Measurements from ENCODE around the gene IVNS1ABP. TPM values are rescaled to one million over a fixed set of nuclear protein-coding genes. Genes with fewer than 3 reads are reported as not detected.
A peak's percentile ranks its signal among the peaks of the same experiment; 100 is the strongest.
"Not testable (repeated sequence)": the region's sequence is repeated elsewhere in the genome, so short reads cannot be mapped to it uniquely, and the experiment has no call there.

Gene IVNS1ABP
- 373 TPM for total RNA-seq
- polyA plus RNA-seq: 10 to 100 TPM; 66.9 to 95.2 (median 79.9) TPM

GRCh38 chr1:185317034-185317885 lies at the start of gene IVNS1ABP:
Gene IVNS1ABP (minus strand): TSS chr1:185317243. CDS start chr1:185309493, 7,750 bp downstream.
- Histone ChIP-seq H3K4me1 (ENCODE audit: control insufficient read depth, insufficient read depth, low read length, poor library complexity, severe bottlenecking) (peaks cover 41% of the 10 kb centered on the region), H3K9me3 (ENCODE audit: control insufficient read depth in 2 of 2, low read length in 2 of 2) (no peaks in the 10 kb centered on the region), H3K4me3 (ENCODE audit: low read depth, low read length) (peak within 1 kb of the TSS; percentile 100), H3K27ac (ENCODE audit: insufficient read depth, low read length, poor library complexity, severe bottlenecking) (peak within 1 kb of the TSS; percentile 99), H3K27me3 (ENCODE audit: control insufficient read depth, insufficient read depth, low read length) (no peaks in the 10 kb centered on the region), H3K36me3 (ENCODE audit: control insufficient read depth, insufficient read depth, low read length) (no peaks in the 10 kb centered on the region)
- DNase-seq (peak; percentile 92 to 97 (median 96)), ATAC-seq (ENCODE audit: low read depth in 2 of 2) (peak; percentile 77 to 80)
- Mint-ChIP-seq H3K27me3 (no peaks in the 10 kb centered on the region), H3K4me3 (peak within 1 kb of the TSS; percentile 95 to 98 (median 97)), H3K9me3 (peaks cover 0 to 2% (median 0%) of the 10 kb centered on the region in 7 donors), H3K36me3 (no peaks in the 10 kb centered on the region), H3K4me1 (peaks cover 23 to 59% (median 39%) of the 10 kb centered on the region in 4 donors), H3K27ac (peak within 1 kb of the TSS; percentile 99 to 100 (median 99))

GRCh38 chr1:185365951-185366350 lies 48.9 kb upstream of the IVNS1ABP start:
- Histone ChIP-seq H3K36me3 (ENCODE audit: control insufficient read depth, insufficient read depth, low read length) (no peaks in the 10 kb centered on the region), H3K27me3 (ENCODE audit: control insufficient read depth, insufficient read depth, low read length) (peaks cover 3% of the 10 kb centered on the region), H3K9me3 (ENCODE audit: control insufficient read depth in 2 of 2, low read length in 2 of 2) (peaks cover 8% of the 10 kb centered on the region in 2 experiments), H3K4me1 (ENCODE audit: control insufficient read depth, insufficient read depth, low read length, poor library complexity, severe bottlenecking) (no peaks in the 10 kb centered on the region), H3K4me3 (ENCODE audit: low read depth, low read length) (no peak overlapping the region), H3K27ac (ENCODE audit: insufficient read depth, low read length, poor library complexity, severe bottlenecking) (no peak overlapping the region)
- Mint-ChIP-seq H3K4me1 (peaks cover 0 to 5% (median 4%) of the 10 kb centered on the region in 4 donors), H3K9me3 (peaks cover 0 to 18% (median 9%) of the 10 kb centered on the region in 7 donors), H3K27me3 (no peaks in the 10 kb centered on the region), H3K27ac (no peak overlapping the region), H3K36me3 (no peaks in the 10 kb centered on the region), H3K4me3 (no peak overlapping the region)
- no peak for DNase-seq
- ATAC-seq (ENCODE audit: low read depth in 2 of 2): no peak

DNA sequence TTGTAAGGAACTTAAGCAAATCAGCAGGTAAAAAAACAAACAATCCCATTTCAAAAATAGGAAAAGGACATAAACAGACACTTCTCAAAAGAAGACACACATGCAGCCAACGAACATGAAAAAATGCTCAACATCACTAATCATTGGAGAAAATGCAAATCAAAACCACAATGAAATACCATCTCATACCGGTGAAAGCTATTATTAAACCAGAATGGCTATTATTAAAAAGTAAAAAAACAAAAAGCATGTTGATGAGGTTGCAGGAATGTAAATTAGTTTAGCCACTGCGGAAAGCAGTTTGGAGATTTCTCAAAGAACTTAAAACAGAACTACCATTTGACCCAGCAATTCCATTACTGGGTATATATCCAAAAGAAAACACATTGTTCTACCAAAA lies 47.5 kb upstream of the IVNS1ABP start:
- H3K4me3 Mint-ChIP-seq; H3K36me3 Mint-ChIP-seq; ATAC-seq (ENCODE audit: low read depth in 2 of 2); H3K36me3 ChIP-seq (ENCODE audit: control insufficient read depth, insufficient read depth, low read length); H3K27ac ChIP-seq (ENCODE audit: insufficient read depth, low read length, poor library complexity, severe bottlenecking); H3K27ac Mint-ChIP-seq; H3K27me3 Mint-ChIP-seq; H3K4me3 ChIP-seq (ENCODE audit: low read depth, low read length); H3K27me3 ChIP-seq (ENCODE audit: control insufficient read depth, insufficient read depth, low read length); H3K9me3 ChIP-seq (ENCODE audit: control insufficient read depth in 2 of 2, low read length in 2 of 2); H3K4me1 ChIP-seq (ENCODE audit: control insufficient read depth, insufficient read depth, low read length, poor library complexity, severe bottlenecking); H3K4me1 Mint-ChIP-seq; DNase-seq: not testable (repeated sequence)
- peaks cover 0 to 21% (median 9%) of the 10 kb centered on the region in 7 donors for H3K9me3 Mint-ChIP-seq

DNA sequence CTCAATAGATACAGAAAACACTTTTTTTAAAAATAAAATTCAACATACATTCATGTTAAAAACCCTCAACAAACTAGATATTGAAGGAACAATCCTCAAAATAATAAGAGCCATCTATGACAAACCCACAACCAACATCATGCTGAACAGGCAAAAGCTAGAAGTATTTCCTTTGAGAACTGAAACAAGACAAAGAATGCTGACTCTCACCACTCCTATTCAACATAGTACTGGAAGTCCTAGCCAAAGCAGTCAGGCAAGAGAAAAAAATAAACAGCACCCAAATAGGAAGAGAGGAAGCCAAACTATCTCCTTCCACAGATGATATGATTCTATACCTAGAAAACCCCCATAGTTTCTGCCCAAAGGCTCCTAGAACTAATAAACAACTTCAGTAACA lies 46.2 kb upstream of the IVNS1ABP start:
- Histone ChIP-seq H3K4me1 (ENCODE audit: control insufficient read depth, insufficient read depth, low read length, poor library complexity, severe bottlenecking) (no peaks in the 10 kb centered on the region), H3K27ac (ENCODE audit: insufficient read depth, low read length, poor library complexity, severe bottlenecking) (no peak overlapping the region), H3K27me3 (ENCODE audit: control insufficient read depth, insufficient read depth, low read length) (peaks cover 3% of the 10 kb centered on the region), H3K36me3 (ENCODE audit: control insufficient read depth, insufficient read depth, low read length) (no peaks in the 10 kb centered on the region), H3K4me3 (ENCODE audit: low read depth, low read length) (no peak overlapping the region), H3K9me3 (ENCODE audit: control insufficient read depth in 2 of 2, low read length in 2 of 2) (peaks cover 8 to 10% of the 10 kb centered on the region in 2 experiments)
- no peaks in the 10 kb centered on the region for H3K27me3 Mint-ChIP-seq
- no peak overlapping the region for H3K4me3 Mint-ChIP-seq
- H3K27ac Mint-ChIP-seq: no peak overlapping the region
- H3K36me3 Mint-ChIP-seq: no peaks in the 10 kb centered on the region
- ATAC-seq (ENCODE audit: low read depth in 2 of 2): no peak
- H3K9me3 Mint-ChIP-seq: peaks cover 0 to 21% (median 9%) of the 10 kb centered on the region in 7 donors
- no peak for DNase-seq
- peaks cover 0 to under 1% (median 0%) of the 10 kb centered on the region in 4 donors for H3K4me1 Mint-ChIP-seq

GRCh38 chr1:185360714-185361113 lies 43.7 kb upstream of the IVNS1ABP start:
- ATAC-seq (ENCODE audit: low read depth in 2 of 2): no peak
- H3K36me3 Mint-ChIP-seq: no peaks in the 10 kb centered on the region
- H3K9me3 Mint-ChIP-seq: peaks cover 0 to 21% (median 9%) of the 10 kb centered on the region in 7 donors
- no peak for DNase-seq
- no peaks in the 10 kb centered on the region for H3K27me3 Mint-ChIP-seq
- no peaks in the 10 kb centered on the region for H3K36me3 ChIP-seq (ENCODE audit: control insufficient read depth, insufficient read depth, low read length)
- H3K4me3 Mint-ChIP-seq: no peak overlapping the region
- H3K27ac Mint-ChIP-seq: no peak overlapping the region
- peaks cover 8 to 10% of the 10 kb centered on the region in 2 experiments for H3K9me3 ChIP-seq (ENCODE audit: control insufficient read depth in 2 of 2, low read length in 2 of 2)
- H3K4me3 ChIP-seq (ENCODE audit: low read depth, low read length): no peak overlapping the region
- H3K27ac ChIP-seq (ENCODE audit: insufficient read depth, low read length, poor library complexity, severe bottlenecking): no peak overlapping the region
- peaks cover 3% of the 10 kb centered on the region for H3K27me3 ChIP-seq (ENCODE audit: control insufficient read depth, insufficient read depth, low read length)
- no peaks in the 10 kb centered on the region for H3K4me1 Mint-ChIP-seq
- H3K4me1 ChIP-seq (ENCODE audit: control insufficient read depth, insufficient read depth, low read length, poor library complexity, severe bottlenecking): no peaks in the 10 kb centered on the region

DNA sequence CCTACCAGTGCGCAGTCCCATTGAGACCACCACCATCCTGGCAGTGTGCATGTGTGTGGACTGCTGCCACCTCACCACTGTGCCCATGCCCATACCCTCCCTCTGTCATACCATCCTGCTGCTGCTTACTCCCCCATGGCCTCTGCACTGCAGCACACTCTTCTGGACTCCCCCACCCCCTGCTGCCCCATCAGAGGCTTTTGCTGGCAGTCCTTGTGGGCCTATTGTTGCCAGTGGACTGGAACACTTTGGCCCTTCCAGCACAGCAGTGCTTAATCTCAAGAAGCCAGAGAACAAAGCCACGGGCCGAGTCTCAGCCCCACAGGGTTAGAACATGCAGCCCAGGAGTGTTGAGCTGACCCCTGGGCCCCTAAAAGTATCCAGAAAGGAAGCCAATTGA lies 41.9 kb upstream of the IVNS1ABP start:
- Mint-ChIP-seq H3K9me3 (peaks cover 0 to 21% (median 8%) of the 10 kb centered on the region in 7 donors), H3K4me1 (no peaks in the 10 kb centered on the region), H3K27me3 (no peaks in the 10 kb centered on the region), H3K36me3 (no peaks in the 10 kb centered on the region), H3K4me3 (no peak overlapping the region), H3K27ac (no peak overlapping the region)
- DNase-seq: no peak
- H3K4me3 ChIP-seq (ENCODE audit: low read depth, low read length): no peak overlapping the region
- H3K27ac ChIP-seq (ENCODE audit: insufficient read depth, low read length, poor library complexity, severe bottlenecking): no peak overlapping the region
- peaks cover 8 to 10% of the 10 kb centered on the region in 2 experiments for H3K9me3 ChIP-seq (ENCODE audit: control insufficient read depth in 2 of 2, low read length in 2 of 2)
- ATAC-seq (ENCODE audit: low read depth in 2 of 2): no peak
- H3K27me3 ChIP-seq (ENCODE audit: control insufficient read depth, insufficient read depth, low read length): peaks cover 3% of the 10 kb centered on the region
- no peaks in the 10 kb centered on the region for H3K4me1 ChIP-seq (ENCODE audit: control insufficient read depth, insufficient read depth, low read length, poor library complexity, severe bottlenecking)
- H3K36me3 ChIP-seq (ENCODE audit: control insufficient read depth, insufficient read depth, low read length): no peaks in the 10 kb centered on the region

- H3K27ac ChIP-seq (ENCODE audit: insufficient read depth, low read length, poor library complexity, severe bottlenecking): no peak overlapping the region
- ATAC-seq (ENCODE audit: low read depth in 2 of 2) (no peak), DNase-seq (no peak)
- H3K9me3 Mint-ChIP-seq: peaks cover 0 to 3% (median 0%) of the 10 kb centered on the region in 7 donors
- H3K9me3 ChIP-seq (ENCODE audit: control insufficient read depth in 2 of 2, low read length in 2 of 2): peaks cover 0 to 2% of the 10 kb centered on the region in 2 experiments
- no peaks in the 10 kb centered on the region for H3K4me1 ChIP-seq (ENCODE audit: control insufficient read depth, insufficient read depth, low read length, poor library complexity, severe bottlenecking)
- no peak overlapping the region for H3K4me3 Mint-ChIP-seq
- H3K27me3 Mint-ChIP-seq: no peaks in the 10 kb centered on the region
- H3K4me3 ChIP-seq (ENCODE audit: low read depth, low read length): no peak overlapping the region
- no peak overlapping the region for H3K27ac Mint-ChIP-seq
- no peaks in the 10 kb centered on the region for H3K27me3 ChIP-seq (ENCODE audit: control insufficient read depth, insufficient read depth, low read length)
- no peaks in the 10 kb centered on the region for H3K36me3 ChIP-seq (ENCODE audit: control insufficient read depth, insufficient read depth, low read length)
- no peaks in the 10 kb centered on the region for H3K36me3 Mint-ChIP-seq
- peaks cover 0 to under 1% (median 0%) of the 10 kb centered on the region in 4 donors for H3K4me1 Mint-ChIP-seq
Measured at GRCh38 chr1:185355947-185356346, 38.9 kb upstream of the IVNS1ABP start.

Measured in CD4-positive, CD25-positive, alpha-beta regulatory T cell (primary cell).